NCI-H1048 (cell line): Measurements from ENCODE around the gene PKD1.

Experiments used
- DNase-seq: peaks from one replicate; lab custom pipeline; 2025; lab: John Stamatoyannopoulos, UW

Gene PKD1

GRCh38 chr16:2087748-2088631 lies 47.7 kb downstream of the PKD1 start:
- no peak for DNase-seq

DNA sequence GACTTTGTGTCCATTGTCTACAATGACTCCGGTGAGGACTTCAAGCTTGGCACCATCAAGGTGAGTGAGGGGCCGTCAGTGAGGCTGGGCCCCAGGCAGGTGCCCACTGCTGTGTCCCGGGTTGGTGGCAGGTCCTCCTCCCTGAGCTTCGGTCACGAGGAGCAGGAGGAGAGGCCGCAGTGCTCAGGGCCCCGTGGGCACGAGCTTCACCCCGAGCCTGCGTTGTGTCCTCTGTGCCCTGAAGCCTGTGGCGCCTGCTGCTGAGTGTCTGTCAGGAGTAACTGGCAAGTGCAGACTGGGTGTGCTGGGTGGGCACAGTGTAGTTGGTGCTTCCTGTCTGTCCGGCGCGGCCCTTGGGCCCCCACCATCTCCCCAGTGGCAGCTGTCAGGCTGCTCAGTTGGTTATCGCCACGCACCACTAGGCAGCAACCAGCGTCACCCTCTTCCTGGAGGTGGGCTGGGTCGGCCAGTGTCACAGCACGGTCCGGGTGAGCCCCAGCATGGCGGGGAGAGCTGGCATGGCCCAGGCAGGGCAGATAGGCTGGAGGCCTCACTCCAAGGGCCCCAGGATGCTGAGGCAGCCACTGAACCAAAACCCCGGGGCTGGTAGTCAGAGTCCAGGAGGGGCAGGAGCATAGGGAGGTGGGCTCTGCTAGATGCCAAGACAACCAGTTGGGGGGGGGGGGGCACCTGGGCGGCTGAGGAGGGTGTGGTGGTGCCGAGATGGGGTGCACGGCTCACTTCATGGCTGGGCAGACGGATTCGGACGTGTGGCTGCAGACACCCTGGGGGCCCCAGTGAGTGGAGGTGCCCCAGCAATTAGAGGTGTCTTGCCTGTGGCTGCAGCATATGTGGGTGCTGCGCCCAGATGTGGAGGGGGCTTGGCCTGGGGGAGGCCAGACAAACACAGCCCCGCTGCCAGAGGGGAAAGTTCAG lies 48.6 kb downstream of the PKD1 start:
- DNase-seq, result no peak

DNA sequence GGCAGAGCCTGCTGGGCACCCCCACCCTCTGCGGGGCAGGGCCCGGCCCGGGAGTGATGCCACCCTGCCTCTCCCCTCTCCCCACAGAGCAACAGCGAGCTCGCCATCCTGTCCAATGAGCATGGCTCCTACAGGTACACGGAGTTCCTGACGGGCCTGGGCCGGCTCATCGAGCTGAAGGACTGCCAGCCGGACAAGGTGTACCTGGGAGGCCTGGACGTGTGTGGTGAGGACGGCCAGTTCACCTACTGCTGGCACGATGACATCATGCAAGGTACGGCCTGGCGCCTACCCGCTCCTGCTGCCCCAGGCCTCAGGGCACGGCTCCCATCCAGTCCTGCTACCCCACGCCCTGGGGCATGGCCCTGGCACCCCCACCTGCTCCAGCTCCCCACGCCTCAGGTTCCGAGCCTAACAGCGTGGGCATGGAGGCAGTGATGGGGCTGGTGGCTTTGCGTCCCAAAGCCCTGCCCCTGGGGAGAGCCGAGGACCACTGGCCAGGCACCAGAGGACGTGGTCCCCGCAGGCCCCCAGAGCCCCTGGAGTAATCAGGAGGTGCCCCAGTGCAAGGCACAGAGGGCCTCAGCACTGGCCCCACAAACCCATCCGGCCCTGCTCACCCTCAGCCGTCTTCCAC lies 49.5 kb downstream of the PKD1 start:
- DNase-seq, result no peak

DNA sequence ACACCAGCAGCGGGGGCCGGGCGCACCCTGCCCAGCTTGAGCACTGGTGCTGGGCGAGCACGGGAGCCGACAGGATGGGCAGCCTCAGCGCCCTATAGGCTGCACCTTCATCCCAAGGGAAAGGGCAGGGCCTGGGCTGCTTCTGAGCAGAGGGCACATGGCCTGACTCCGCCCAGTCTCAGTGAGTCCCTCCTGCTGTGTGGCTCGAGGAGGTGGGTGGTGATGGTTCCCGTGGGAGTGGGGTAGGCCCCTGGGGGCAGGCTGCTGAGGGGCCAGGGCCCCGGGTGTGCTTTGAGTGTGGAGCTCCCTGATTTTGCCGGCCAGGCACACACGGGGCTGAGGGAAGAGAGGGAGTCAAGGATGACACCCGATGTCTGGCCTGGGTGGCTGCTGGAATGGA lies 50.0 kb downstream of the PKD1 start:
- no peak for DNase-seq

DNA sequence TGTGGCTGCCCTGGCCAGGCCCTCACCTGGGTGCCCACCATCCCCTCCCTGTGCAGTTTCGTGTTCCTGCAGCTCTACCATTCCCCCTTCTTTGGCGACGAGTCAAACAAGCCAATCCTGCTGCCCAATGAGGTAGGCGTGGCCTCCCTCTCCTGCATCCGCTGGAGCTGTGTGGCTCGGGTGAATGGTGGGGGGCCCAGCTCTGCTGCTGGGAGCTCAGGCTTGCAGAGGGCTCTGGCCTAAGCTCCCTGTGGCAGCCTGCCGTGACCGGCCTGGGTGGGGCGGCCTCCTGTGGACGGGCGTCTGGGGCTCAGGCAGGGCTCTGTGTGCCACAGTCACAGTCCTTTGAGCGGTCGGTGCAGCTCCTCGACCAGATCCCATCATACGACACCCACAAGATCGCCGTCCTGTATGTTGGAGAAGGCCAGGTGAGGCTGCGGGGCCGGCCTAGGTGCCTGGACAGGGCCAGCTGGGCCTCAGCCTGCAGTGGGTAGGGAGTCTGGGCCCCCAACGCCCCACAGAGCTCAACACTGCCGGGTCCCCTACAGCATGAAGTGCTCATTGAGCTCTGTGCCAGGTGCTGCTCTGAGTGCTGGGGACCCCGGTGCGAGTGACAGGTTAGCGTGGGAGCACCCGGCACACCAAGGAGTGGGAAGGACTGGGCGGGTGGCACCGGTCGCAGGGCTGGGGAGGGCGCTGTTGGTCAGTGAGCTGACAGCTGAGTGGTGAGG lies 50.6 kb downstream of the PKD1 start:
- no peak for DNase-seq

- DNase-seq, result no peak
Measured at GRCh38 chr16:2083876-2084780, 51.6 kb downstream of the PKD1 start.

DNA sequence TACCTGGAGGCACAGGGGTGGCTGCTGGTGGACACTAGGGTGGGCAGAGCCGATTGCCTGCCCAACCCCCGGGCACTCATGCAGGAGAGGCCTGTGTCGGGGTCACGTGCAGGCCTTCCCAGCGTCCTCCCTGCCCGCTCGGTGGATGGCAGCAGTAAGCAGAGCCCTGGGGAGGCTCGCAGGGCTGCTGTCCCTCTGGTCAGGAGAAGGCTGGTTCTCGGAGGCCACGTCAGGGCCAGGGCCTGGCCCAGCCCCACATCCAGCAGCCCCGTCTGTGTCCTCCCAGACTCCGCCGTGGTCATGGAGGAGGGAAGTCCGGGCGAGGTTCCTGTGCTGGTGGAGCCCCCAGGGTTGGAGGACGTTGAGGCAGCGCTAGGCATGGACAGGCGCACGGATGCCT lies 52.3 kb downstream of the PKD1 start:
- no peak for DNase-seq

DNA sequence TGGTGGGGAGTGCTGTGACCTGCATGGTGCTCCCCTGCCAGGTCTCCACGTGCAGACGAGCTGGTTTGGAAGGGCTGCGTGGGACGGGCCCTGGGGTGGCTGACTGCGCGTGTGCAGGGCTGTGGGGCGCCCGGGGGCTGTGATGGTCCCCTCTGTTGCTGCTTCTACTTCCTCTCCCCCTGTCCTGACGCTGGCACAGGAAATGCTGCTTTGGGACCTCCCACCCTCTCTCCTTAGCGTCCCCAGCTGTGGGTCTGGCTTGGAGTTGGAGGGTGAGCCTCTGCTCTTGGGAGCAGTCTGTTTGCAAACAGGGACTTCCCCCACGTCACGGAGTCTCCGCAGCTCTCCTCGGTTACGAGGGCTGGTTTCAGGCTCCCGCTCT lies 52.7 kb downstream of the PKD1 start:
- DNase-seq, result no peak

GRCh38 chr16:2082171-2082982 lies 53.3 kb downstream of the PKD1 start:
- no peak for DNase-seq

GRCh38 chr16:2081201-2082084 lies 54.3 kb downstream of the PKD1 start:
- no peak for DNase-seq

DNA sequence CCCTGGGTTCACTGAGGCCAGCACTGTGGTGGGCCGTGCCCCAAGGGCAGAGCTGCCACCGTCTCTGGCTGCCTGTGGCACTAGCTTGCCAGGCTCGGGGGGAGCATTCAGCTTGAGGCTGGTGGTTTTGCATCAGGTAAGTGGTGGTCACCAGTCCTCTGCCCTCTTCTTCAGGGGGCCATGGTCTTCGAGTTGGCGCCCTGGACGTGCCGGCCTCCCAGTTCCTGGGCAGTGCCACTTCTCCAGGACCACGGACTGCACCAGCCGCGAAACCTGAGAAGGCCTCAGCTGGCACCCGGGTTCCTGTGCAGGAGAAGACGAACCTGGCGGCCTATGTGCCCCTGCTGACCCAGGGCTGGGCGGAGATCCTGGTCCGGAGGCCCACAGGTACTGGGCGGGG lies 55.7 kb downstream of the PKD1 start:
- no peak for DNase-seq

DNA sequence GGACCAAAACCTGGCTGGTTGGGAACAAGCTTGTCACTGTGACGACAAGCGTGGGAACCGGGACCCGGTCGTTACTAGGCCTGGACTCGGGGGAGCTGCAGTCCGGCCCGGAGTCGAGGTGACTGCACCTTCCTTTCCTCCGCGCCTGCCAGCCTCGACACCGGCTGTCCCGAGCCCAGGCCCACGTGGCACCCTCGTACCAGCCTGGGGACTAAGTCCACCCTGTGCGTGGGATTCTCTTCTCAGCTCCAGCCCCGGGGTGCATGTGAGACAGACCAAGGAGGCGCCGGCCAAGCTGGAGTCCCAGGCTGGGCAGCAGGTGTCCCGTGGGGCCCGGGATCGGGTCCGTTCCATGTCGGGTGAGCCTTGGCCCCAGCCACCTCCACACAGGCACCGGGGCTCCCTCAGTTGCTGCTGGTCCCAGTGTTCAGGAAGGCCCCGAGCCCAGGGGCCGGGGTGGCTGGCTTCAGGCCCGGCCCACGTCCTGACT lies 56.3 kb downstream of the PKD1 start:
- no peak for DNase-seq

GRCh38 chr16:2078691-2079090 lies 57.0 kb downstream of the PKD1 start:
- no peak for DNase-seq

DNA sequence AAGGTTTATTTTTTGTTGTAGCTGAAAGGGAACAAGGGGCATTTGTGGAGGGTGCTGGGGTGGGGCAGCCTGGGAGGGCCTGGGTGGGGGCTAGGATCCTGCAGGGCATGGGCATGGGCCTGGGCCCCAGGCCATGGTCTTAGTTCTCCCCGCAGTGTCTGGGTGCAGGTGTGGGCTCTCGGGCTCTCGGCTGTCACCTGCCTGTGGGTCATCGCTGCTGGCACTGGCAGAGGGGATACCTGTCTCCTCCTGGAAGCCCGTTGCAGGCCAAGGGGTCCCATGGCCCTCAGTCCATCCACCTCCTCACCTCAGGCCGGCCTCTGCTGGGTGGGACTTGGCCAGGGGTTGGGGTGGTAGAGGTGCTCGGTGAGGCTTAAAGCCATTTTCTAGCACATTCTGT lies 57.6 kb downstream of the PKD1 start:
- DNase-seq, result no peak

DNA sequence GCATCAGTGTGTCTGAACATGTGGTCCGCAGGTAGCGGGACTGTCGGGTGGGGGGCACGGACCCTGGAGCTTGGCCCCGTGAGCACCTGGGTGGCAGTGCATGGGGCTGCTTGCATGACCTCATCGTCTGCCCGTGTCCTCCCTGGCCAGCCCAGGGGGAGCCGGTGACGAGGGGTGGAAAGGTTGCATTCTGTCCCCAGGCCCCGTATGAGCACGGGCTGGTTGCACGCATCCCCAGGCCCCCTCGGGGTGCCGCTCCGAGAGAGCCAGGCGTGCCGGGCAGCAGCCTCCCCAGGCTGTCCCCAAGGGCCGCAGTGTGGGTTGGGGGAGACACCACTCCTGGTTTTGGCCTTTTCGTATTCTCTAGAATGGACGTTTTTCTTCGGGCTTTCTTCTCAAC lies 58.0 kb downstream of the PKD1 start:
- DNase-seq, result no peak

GRCh38 chr16:2077016-2077415 lies 58.7 kb downstream of the PKD1 start:
- no peak for DNase-seq

GRCh38 chr16:2076072-2076865 lies 59.4 kb downstream of the PKD1 start:
- no peak for DNase-seq

DNA sequence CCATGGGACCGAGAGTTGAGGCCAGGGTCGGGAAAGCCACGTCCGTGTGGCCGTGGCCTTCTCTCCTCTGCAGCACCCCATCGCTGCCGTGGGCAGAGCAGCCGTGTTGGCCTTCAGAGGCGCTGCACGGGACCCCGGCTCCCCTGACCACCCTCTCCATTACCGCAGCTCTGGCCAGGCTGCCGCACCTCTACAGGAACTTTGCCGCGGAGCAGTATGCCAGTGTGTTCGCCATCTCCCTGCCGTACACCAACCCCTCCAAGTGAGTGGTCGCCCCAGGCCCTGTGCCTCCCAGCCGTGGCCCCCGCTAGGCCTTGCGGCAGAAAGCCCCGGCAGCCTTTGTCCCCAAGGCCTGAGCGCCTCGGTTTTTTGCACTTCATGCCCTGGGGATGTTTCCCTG lies 60.1 kb downstream of the PKD1 start:
- DNase-seq, result no peak
